ENCODE results near the gene ZNF880.

The ZNF880 gene

GRCh38 chr19:52398081-52398441 lies 28.3 kb downstream of the ZNF880 start:
- H3K27ac ChIP-seq: peak overlapping the region; percentile 12 to 73
- peak overlapping the region; percentile 78 for H3K4me3 ChIP-seq
- TF ChIP-seq CTCF (IDR thresholded peaks at IDR 0.05): no peak
- DNase-seq (ENCODE audit: low spot score): no peak

- no peak for DNase-seq (ENCODE audit: low spot score)
- TF ChIP-seq CTCF (IDR thresholded peaks at IDR 0.05): no peak
- Histone ChIP-seq H3K4me3 (peak overlapping the region; percentile 30), H3K27ac (no peak overlapping the region)
These were observed 40.6 kb downstream of the ZNF880 start for GRCh38 chr19:52410276-52410675.

GRCh38 chr19:52415711-52416110 lies 46.0 kb downstream of the ZNF880 start:
- TF ChIP-seq CTCF (IDR thresholded peaks at IDR 0.05): no peak
- H3K27ac ChIP-seq: no peak overlapping the region
- H3K4me3 ChIP-seq: peak overlapping the region; percentile 14
- no peak for DNase-seq (ENCODE audit: low spot score)

- DNase-seq (ENCODE audit: low spot score): no peak
- H3K4me3 ChIP-seq: no peak within 1 kb of the TSS
- H3K27ac ChIP-seq: no peak within 1 kb of the TSS
- no peak for TF ChIP-seq CTCF (IDR thresholded peaks at IDR 0.05)
These were observed 59.2 kb downstream of the ZNF880 start, which contains the start of gene ZNF534 for GRCh38 chr19:52428937-52429336. Gene ZNF534, plus strand, starts transcription at chr19:52429148. Its CDS starts 2,327 bp downstream, at chr19:52431475.

Measured in coronary artery (tissue), 2 donors.